Activated CD8-positive, alpha-beta memory T cell treated with anti-CD3 and anti-CD28 coated beads for 48 hours (primary cell): ENCODE measurements around the gene MAGEA3.
"Not testable (repeated sequence)": the region's sequence is repeated elsewhere in the genome, so short reads cannot be mapped to it uniquely, and the experiment has no call there.

Source experiments
- DNase-seq, 3 experiments: peaks; one replicate each; pipeline ENCODE4 v3.0.0-alpha.2; 2020; ENCODE audit warnings: low read depth in 2 of 3, low spot score in 2 of 3

The MAGEA3 gene, protein sequence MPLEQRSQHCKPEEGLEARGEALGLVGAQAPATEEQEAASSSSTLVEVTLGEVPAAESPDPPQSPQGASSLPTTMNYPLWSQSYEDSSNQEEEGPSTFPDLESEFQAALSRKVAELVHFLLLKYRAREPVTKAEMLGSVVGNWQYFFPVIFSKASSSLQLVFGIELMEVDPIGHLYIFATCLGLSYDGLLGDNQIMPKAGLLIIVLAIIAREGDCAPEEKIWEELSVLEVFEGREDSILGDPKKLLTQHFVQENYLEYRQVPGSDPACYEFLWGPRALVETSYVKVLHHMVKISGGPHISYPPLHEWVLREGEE

DNA sequence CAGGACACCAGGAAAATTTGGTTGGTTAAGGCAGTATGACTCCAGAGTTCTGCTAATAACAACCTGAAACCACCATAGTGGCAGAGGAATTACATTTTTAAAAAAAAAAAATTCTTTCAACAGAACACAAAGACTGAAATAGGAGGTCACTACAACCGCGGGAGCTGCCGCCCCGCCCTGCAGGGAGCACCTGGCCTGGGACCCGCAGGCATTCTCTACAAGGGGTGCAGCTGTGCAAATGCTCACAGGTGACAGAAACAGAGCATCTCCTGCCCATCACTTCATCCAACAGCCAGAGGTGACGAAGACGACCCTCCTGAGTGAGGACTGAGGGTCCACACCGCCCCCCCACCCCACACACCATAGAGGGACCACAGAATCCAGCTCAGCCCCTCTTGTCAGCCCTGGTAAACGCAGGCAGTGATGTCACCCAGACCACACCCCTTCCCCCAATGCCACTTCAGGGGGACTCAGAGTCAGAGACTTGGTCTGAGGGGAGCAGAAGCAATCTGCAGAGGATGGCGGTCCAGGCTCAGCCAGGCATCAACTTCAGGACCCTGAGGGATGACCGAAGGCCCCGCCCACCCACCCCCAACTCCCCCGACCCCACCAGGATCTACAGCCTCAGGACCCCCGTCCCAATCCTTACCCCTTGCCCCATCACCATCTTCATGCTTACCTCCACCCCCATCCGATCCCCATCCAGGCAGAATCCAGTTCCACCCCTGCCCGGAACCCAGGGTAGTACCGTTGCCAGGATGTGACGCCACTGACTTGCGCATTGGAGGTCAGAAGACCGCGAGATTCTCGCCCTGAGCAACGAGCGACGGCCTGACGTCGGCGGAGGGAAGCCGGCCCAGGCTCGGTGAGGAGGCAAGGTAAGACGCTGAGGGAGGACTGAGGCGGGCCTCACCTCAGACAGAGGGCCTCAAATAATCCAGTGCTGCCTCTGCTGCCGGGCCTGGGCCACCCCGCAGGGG is at the start of gene MAGEA3:
TSS of gene MAGEA3 (plus strand) at position 843 of the 980 bp plus-strand sequence. CDS start 2,039 bp downstream, outside the sequence.
- DNase-seq = not testable (repeated sequence)

DNA sequence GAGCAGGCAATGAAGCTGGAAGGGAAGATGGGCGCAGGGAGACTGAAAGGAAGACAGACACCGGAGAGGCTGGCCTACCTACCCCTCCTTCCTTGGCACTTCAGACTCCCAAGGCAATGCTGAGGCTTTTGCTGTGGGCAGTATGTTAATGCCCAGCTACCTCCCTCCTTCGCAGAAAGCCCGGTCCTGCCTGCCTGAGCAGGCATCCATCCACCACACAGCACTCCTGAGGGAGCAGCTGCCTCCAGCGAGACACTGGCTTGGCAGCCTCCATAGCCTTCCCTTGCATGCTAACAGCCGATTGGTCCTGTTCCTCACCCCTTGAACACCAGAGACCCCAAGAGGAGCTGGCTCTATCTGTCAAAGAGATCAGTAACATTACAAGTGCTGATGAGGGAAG is 46.5 kb upstream of the MAGEA3 start:
- DNase-seq = no peak

DNA sequence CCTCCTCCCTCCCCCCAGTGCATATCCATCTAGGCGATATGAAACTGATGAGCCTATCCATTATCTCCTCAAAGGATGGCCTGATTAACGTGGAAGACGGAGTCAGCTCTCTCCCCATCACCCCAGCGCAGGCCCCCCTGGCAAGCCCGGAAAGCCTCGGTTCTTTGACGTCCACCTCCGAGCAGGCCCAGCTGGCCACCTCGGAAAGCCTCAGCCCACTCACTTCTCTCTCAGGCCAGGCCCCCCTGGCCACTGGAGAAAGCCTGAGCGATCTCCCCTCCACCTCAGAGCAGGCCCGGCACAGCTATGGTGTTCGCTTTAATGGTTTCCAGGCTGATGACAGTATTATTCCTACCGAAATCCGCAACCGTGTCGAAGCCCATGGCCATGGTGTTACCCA is 46.1 kb upstream of the MAGEA3 start:
- no peak for DNase-seq

DNA sequence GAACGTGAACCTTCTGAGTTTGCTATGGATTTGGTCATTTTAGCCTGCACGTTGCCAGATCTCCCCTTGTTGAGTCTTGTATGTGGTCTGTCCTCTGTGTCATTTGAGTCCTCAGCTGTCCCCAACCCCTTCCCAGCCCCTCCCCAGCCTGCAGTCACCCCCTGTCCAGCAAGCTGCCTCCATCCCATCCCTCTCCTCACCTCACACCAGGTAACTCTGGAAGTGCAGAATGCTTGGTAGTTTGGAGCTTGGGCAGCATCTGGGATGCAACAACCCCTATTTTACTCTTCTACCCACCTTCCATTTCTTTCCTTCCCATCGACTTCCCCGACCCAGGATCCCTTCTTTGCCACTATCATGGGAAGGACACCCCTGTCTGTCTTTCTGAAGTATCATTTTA is 42.5 kb upstream of the MAGEA3 start:
- no peak for DNase-seq

DNA sequence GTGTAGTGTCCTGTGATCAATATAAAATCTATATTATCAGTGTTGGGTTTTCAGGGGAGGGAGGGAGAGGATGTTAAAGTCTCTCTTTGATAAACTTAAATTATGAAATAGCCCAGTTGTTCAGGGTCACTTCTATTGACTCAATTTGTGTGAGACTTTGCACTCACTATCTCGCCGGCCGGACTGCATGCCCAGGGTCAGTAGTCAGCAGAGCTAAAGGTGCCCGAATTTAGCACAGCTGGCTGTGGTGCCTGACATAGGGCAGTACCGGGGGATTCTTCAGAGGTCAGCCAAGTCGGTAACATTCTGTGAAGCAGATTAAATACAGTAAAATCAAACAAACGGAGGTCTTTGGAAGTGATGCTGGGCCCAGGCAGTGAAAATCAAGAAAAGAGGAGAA is 41.7 kb upstream of the MAGEA3 start:
- DNase-seq = no peak

DNA sequence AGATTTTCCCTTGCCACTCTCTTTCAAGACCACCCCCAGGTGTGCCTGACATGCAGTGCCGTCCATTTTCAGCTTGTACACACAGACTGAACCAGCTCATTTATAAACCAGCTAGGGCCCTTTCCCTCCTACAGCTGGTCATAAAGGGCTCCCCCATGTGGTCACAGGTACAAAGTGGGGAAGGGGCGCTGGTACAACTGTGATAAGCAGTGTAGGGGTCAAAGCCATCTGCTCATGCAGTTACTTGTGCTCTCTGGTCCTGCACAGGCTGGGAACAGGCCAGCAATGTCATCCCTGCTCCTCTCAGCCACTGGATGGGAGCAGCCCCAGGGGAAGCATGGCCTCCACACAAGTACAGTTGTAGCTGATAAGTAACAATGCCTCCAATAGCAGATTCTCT is 40.3 kb upstream of the MAGEA3 start:
- DNase-seq = no peak

DNA sequence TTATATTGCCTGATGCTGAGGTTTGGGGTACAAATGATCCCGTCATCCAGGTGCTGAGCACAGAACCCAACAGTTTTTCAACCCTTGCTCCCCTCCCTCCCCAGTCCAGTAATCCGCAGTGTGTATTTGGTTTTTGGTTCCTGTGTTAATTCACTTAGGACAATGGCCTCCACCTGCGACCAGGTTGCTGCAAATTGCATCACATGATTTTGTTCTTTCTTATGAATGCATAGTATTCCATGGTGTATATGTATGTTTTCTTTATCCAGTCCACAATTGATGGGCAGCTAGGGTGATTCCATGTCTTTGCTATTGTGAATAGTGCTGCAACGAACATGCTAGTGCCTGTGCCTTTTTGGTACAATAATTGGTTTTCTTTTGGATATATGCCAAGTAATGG is 35.5 kb upstream of the MAGEA3 start:
- no peak for DNase-seq

DNA sequence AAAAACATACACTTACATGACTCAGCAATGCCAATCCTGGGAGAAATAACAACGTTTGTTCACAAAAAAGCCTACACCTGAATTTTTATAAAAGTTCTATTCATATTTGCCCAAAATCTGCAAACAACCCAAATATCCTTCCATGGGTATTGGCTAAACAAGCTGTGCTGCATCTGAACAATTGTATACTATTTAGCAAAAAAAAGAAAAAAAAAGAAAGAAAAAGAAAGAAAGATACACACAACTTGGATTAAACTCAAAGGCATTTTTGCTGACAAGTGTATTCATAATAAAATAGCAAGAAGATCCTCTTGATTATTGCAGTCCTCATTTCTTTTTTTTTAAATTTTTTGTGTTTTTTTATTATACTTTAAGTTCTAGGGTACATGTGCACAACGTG is 24.5 kb upstream of the MAGEA3 start:
- no peak for DNase-seq

DNA sequence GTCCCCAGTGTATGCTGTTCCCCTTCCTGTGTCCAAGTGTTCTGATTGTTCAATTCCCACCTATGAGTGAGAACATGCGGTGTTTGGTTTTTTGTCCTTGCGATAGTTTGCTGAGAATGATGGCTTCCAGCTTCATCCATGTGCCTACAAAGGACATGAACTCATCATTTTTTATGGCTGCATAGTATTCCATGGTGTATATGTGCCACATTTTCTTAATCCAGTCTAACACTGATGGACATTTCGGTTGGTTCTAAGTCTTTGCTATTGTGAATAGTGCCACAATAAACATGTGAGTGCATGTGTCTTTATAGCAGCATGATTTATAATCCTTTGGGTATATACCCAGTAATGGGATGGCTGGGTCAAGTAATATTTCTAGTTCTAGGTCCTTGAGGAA is 23.9 kb upstream of the MAGEA3 start:
- not testable (repeated sequence) for DNase-seq

DNA sequence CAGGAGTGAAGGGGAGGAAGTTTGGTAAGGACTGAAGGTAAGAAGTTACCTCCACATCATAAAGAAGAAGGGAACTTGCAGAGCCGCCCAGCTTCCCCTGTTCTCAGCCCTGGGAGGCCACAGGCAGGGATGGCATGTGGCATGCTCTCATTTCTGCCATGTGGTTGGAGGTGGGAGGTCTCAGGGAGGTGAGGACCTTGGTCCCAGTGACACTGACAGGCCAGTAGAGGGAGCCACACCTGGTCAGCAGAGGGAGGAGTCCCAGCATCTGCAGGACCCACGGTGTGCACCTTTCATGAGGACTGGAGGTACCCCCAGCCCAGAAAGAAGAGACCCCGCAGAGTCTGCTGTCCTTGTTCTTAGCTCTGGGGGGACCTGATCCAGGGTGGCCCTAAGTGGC is 17.6 kb upstream of the MAGEA3 start:
- not testable (repeated sequence) for DNase-seq

DNA sequence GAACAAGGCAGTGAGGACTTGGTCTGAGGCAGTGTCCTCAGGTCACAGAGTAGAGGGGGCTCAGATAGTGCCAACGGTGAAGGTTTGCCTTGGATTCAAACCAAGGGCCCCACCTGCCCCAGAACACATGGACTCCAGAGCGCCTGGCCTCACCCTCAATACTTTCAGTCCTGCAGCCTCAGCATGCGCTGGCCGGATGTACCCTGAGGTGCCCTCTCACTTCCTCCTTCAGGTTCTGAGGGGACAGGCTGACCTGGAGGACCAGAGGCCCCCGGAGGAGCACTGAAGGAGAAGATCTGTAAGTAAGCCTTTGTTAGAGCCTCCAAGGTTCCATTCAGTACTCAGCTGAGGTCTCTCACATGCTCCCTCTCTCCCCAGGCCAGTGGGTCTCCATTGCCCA is 1.8 kb downstream of the MAGEA3 start:
- not testable (repeated sequence) for DNase-seq

DNA sequence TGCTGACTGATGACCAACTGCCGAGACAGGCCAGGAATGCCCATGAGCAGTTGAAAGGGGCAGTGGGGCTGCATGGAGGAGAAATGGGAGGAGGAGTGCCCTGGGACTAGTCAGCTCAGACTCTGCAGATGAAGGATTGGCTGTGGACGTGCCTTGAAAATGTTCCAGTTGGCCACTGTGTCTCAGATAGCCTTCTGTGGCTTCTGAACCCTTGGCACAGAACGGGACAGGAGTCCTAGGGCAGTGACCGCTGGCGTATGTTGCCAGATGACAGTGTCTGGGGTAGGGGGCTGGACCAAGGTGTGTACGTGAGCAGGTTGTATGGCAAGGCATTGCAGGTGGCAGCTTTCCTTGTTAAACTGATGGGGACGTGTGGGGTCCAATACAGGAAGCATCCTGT is 7.9 kb downstream of the MAGEA3 start:
- DNase-seq = not testable (repeated sequence)

DNA sequence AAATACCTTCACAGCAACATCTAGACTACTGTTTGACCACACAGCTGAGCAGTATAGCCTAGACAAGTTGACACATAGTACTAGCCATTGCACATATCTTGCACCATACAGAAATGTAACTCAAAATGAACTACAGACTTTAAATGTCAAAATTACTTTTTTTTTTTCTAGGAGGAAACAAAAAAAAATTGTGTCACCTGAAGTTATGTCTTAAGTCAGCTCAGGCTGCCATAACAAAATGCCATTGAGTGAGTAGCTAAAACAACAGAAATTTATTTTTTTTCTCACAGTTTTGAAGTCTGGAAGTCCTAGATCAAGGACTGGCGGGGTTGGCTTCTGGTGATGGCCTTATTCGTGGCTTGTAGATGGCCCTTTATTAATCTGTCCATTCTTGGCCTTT is 10.6 kb downstream of the MAGEA3 start, which contains the start of gene CSAG2:
TSS of gene CSAG2 (minus strand) at position 101 of the 400 bp plus-strand sequence. CDS start 161 bp downstream, outside the sequence.
- DNase-seq = not testable (repeated sequence)

DNA sequence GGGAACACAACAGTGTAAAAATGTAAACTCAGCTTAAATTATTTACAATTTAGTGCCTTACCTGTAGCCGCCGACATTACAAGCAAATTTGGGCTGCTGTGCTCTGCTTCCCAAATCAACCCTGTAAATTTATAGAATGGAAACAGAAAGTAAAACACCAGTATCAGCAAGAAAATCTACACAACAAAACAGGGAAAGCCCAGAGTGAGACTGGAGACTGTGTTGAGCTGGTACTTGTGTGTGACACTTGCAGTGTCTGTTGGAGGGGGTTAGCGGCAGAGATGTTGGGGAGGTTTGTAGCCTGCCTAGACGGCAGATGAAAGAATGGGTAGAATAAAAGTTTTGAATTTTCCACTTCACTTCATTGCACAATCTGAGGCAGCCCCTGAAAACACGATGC is 14.6 kb downstream of the MAGEA3 start:
- DNase-seq = not testable (repeated sequence)

DNA sequence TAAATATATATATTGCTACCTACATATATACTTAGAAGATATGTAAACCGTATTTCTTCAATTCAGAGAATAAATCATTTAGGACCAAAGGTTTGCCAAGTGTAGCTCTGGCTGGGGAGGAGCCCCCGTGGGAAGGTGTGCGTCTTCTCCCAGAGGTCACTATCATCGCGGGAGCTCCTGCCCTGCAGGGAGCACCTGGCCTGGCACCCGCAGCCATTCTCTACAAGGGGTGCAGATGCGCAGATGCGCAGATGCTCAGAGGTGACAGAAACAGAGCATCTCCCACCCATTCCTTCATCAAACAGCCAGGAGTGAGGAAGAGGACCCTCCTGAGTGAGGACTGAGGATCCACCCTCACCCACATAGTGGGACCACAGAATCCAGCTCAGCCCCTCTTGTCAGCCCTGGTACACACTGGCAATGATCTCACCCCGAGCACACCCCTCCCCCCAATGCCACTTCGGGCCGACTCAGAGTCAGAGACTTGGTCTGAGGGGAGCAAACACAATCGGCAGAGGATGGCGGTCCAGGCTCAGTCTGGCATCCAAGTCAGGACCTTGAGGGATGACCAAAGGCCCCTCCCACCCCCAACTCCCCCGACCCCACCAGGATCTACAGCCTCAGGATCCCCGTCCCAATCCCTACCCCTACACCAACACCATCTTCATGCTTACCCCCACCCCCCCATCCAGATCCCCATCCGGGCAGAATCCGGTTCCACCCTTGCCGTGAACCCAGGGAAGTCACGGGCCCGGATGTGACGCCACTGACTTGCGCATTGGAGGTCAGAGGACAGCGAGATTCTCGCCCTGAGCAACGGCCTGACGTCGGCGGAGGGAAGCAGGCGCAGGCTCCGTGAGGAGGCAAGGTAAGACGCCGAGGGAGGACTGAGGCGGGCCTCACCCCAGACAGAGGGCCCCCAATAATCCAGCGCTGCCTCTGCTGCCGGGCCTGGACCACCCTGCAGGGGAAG is 15.5 kb downstream of the MAGEA3 start, which contains the start of gene MAGEA2B:
TSS of gene MAGEA2B (plus strand) at position 814 of the 973 bp plus-strand sequence. CDS start 2,479 bp downstream, outside the sequence.
- not testable (repeated sequence) for DNase-seq

DNA sequence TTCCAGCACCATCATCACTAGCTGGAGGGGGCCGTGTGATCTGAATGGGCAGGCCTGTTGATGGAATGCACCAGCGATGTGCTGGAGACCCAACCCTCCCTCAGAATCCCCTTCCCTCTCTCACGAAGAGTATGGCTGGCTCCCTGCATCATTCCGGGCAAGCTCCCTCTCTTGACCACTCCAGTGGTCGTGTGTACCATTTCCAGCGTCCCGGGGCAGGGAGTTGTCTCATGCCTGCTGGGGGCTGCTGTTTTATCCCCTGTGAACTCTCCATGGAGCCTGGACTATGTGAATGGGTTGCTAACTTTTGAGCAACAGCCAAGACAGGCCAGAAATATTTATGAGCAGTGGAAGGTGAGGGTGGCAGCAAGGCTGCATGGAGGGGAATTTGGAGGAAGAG is 26.8 kb downstream of the MAGEA3 start:
- DNase-seq = no peak

DNA sequence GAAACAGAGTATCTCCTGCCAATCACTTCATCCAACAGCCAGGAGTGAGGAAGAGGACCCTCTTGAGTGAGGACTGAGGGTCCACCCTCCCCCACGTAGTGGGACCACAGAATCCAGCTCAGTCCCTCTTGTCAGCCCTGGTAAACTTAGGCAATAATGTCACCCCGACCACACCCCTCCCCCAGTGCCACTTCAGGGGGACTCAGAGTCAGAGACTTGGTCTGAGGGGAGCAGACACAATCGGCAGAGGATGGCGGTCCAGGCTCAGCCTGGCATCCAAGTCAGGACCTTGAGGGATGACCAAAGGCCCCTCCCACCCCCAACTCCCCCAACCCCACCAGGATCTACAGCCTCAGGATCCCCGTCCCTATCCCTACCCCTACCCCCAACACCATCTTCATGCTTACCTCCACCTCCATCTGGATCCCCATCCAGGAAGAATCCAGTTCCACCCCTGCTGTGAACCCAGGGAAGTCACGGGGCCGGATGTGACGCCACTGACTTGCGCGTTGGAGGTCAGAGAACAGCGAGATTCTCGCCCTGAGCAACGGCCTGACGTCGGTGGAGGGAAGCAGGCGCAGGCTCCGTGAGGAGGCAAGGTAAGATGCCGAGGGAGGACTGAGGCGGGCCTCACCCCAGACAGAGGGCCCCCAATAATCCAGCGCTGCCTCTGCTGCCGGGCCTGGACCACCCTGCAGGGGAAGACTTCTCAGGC is 34.8 kb downstream of the MAGEA3 start, which contains the start of the genes CSAG1 and MAGEA12:
TSS of gene CSAG1 (minus strand) at position 461 of the 715 bp plus-strand sequence. CDS start 1,261 bp downstream, outside the sequence.
TSS of gene MAGEA12 (plus strand) at position 497 of the 715 bp plus-strand sequence. CDS start 2,405 bp downstream, outside the sequence.
- no peak for DNase-seq

DNA sequence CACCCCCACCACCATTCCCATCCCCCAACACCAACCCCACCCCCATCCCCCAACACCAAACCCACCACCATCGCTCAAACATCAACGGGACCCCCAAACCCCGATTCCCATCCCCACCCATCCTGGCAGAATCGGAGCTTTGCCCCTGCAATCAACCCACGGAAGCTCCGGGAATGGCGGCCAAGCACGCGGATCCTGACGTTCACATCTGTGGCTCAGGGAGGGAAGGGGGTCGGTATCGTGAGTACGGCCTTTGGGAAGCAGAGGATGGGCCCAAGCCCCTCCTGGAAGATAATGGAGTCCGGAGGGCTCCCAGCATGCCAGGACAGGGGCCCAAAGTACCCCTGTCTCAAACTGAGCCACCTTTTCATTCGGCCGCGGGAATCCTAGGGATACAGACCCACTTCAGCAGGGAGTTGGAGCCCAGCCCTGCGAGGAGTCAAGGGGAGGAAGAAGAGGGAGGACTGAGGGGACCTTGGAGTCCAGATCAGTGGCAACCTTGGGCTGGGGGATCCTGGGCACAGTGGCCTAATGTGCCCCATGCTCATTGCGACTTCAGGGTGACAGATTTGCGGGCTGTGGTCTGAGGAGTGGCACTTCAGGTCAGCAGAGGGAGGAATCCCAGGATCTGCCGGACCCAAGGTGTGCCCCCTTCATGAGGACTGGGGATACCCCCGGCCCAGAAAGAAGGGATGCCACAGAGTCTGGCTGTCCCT is 35.7 kb downstream of the MAGEA3 start:
- DNase-seq = not testable (repeated sequence)

DNA sequence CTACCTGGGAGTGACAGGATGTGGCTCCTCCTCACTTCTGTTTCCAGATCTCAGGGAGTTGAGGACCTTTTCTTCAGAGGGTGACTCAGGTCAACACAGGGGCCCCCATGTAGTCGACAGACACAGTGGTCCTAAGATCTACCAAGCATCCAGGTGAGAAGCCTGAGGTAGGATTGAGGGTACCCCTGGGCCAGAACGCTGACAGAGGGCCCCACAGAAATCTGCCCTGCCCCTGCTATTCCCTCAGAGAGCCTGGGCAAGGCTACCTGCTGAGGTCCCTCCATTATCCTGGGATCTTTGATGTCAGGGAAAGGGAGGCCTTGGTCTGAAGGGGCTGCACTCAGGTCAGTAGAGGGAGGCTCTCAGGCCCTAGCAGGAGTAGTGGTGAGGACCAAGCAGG is 36.5 kb downstream of the MAGEA3 start:
- no peak for DNase-seq
